ENCODE measurements around the gene ACAD11.

DNA sequence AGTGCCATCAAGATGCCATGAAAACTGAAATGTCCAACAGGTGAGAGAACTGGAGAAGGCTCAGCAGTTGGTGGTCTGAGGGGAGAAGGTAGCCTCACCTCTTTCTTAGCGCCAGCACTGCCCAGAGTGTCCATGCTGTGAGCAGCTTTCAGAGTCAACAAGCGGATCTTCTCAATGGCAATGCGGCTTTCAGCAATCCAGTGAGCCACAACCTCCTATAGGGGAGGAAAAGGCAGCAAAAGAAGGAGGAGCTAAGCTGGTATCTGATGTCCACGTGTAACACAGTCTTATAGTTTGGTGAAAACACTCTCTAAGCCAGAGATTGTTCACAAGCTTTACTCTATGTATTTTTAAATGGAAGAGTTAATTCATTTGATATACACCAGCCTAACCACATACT is 98.6 kb downstream of the ACAD11 start:
- TF ChIP-seq, protein P1, sequence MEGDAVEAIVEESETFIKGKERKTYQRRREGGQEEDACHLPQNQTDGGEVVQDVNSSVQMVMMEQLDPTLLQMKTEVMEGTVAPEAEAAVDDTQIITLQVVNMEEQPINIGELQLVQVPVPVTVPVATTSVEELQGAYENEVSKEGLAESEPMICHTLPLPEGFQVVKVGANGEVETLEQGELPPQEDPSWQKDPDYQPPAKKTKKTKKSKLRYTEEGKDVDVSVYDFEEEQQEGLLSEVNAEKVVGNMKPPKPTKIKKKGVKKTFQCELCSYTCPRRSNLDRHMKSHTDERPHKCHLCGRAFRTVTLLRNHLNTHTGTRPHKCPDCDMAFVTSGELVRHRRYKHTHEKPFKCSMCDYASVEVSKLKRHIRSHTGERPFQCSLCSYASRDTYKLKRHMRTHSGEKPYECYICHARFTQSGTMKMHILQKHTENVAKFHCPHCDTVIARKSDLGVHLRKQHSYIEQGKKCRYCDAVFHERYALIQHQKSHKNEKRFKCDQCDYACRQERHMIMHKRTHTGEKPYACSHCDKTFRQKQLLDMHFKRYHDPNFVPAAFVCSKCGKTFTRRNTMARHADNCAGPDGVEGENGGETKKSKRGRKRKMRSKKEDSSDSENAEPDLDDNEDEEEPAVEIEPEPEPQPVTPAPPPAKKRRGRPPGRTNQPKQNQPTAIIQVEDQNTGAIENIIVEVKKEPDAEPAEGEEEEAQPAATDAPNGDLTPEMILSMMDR (conservative IDR thresholded peaks at IDR 0.05 in 1 of 2, IDR thresholded peaks at IDR 0.05 in 1 of 2; ENCODE audit: extremely low read depth in 1 of 2, insufficient read depth in 1 of 2, low read depth in 1 of 2, low read length in 2 of 2), result no peak
- TF ChIP-seq EZH2 (IDR thresholded peaks at IDR 0.05; ENCODE audit: borderline replicate concordance, low read length), result no peak

All from mammary epithelial cell (primary cell).